NCI-H2081 (cell line): ENCODE measurements around the gene AKAP7.
"Not testable (repeated sequence)": the region's sequence is repeated elsewhere in the genome, so short reads cannot be mapped to it uniquely, and the experiment has no call there.

ENCODE experiments used
- DNase-seq, 2 experiments: peaks; one replicate each; lab custom pipeline; 2025; lab: John Stamatoyannopoulos, UW

The AKAP7 gene

DNA sequence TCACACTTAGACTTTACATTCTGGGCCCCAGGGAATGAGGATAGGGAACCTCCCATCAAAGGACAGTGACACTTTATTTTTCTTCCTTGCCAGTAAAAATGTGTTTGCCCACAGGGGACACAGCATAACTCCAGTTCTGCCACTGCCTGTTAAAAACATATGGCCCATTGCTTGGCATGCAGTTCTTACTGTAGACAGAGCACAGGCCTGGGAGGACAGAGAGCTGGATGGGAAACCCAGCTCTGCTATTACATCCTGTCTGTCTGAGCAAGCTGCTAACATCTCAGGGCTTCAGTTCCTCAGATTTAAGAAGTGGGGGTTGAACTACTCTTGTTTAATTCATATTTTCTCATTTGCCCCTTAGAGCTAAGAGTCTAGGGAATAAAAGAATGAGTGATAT is 120.2 kb downstream of the AKAP7 start:
- DNase-seq: no peak

DNA sequence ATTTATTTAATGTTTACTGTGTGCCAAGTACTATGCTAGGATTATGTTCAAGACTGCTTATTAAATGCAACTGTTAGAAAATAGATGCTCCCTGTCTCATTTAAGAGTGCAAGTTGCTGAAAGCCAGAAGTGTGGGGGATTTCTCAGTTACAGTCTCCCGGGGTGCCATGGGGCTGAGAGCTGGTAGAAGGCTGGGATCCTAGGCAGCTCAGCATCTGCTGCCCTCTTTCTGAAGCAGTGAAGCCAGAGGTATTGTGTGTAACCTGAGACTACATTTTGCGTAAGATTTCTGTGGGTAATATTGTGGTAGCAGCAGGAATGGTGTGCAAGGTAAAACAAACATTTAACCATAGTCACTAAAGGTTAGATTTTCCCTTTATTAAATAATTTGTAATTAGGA is 120.6 kb downstream of the AKAP7 start:
- no peak for DNase-seq

DNA sequence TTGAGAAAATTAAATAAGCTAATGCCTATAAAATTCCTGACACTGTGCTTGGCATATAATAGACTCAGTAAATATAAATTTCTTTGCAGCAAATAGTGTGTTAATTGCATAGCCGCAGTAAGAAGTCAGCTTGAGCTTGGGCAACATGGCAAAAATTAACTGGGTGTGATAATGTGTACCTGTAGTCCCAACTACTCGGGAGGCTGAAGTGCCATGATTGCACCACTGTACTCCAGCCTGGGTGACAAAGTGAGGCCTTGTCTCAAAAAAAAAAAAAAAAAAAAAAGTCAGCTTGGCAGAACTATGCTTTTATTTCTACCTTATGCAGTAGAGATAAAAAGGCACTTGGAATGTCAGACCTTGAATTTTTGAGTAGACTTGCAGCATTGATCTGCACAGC is 121.8 kb downstream of the AKAP7 start:
- DNase-seq: no peak

DNA sequence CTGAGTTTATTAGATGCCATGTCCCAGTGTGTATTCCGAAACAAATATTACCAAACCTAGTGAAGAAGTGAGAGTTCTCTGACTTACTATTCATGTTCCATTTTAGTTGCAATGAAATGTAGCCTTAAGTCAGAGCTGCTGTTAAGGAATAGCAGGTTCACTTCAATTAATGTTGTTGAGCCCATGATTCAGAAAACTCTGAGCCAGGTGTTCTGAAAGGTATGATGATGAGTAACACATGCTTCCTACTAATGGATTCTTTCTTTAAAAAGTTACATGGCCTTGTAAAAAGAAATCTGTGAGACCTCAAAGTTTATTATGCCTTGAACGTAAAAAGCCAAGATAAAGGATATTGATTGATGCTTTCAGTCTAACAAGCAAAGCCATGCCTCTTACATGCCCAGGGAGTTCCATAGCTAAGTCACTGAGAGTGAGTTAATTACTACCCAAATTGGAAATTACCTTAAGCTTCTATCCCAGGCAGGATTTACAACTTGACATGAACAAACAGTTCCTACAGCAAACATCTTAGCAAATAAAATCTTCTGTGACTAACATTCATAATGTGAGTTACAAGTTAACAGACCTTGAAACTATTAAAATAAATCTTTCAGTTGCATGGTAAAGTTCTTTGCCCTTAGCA is 122.9 kb downstream of the AKAP7 start:
- DNase-seq: no peak

DNA sequence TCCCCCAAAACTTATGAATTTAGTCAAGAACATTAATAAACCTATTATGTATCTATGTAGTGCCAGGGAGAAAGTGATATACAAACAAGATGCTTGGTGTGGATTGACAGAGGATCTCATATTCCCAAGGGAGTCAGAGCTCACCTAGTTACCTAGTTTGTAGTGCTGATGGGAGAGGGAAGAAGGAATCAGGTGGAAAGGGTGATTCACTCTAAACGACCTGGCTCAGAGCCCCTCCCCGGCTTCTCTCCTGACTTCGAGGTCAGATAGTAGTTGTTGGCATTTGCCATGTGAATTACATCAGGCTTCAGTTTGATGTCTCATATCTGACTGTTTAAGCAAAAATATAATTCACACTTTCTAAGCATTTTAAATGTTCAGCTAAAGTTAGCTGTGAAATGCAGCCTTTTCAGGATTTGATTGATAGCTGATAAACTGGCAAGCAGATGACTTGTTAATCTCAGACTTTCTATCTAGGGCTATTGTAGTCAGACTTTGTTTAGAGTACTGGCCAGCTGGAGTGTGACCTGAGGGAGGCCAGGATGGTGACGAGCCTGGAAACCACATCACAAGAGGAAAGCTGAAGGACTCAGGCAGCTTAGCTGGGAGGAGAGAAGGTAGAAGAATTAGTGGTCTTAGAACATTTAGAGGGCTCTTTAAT is 123.7 kb downstream of the AKAP7 start:
- no peak for DNase-seq

DNA sequence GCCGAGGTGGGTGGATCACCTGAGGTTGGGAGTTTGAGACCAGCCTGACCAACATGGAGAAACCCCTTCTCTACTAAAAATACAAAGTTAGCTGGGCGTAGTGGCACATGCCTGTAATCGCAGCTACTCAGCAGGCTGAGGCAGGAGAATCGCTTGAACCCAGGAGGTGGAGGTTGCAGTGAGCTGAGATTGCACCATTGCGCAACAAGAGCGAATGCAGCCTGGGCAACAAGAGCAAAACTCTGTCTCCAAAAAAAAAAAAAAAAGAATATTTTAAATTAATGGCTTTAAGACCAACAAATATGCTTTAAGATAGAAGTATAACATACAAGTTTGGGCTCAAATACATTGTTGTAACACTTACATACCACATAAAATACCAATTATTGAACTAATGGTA is 125.7 kb downstream of the AKAP7 start:
- DNase-seq: not testable (repeated sequence)

DNA sequence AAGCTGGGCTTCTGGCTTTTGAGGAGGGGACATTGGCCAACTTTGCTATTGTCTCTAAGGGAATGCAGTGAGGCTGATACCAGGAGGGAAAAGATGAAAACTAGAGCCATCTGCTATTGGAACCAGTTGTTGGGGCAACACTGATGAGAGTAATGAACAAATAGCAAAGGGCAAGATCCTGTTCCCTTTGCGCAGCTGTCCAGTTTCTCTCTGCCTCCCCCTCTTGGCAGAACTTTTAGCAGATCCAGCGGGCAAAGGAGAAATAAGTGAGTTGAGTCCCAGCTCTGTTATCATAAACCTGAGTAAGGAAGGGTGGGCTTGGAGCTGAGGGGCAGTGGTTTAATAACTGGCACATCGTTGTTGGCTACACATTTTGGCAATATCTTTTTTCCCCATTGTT is 126.8 kb downstream of the AKAP7 start:
- no peak for DNase-seq

DNA sequence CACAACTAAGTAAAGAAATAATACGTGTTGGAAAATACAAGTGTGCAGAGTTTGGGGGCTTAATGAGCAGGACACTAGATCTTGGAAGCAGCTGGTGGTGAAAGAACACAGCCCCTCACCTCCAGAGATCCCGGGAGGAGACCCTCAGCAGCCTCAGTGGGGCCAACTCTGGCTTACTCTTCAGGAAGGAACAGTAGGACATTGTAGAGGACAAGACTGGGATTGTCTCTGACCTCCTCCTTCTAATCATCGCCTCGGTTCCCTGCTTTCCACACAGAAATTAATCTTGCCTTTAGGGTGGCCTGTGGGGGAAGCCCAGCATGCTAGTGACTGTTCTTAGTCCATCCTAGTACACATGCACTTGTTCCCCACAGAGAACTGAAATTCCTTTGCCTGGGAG is 130.7 kb downstream of the AKAP7 start:
- DNase-seq: no peak

DNA sequence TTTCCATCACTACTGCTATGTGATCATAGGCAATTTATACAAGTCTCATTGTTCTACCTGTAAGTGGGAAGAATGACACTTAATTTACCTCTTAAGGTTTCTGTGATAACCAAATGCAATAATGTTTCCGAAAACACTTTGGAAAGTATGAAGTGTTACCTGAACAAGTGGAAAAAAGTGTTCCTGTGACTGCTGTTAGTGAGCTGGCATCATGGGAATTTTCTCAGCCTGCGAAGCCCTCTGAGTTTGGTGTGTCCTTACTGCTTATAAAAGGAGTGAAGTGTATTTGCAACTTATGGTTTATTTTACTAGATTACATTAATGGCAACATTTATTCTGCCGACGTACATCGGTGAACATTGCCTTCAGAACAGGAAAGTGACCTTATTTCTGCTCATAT is 133.0 kb downstream of the AKAP7 start:
- DNase-seq: no peak

DNA sequence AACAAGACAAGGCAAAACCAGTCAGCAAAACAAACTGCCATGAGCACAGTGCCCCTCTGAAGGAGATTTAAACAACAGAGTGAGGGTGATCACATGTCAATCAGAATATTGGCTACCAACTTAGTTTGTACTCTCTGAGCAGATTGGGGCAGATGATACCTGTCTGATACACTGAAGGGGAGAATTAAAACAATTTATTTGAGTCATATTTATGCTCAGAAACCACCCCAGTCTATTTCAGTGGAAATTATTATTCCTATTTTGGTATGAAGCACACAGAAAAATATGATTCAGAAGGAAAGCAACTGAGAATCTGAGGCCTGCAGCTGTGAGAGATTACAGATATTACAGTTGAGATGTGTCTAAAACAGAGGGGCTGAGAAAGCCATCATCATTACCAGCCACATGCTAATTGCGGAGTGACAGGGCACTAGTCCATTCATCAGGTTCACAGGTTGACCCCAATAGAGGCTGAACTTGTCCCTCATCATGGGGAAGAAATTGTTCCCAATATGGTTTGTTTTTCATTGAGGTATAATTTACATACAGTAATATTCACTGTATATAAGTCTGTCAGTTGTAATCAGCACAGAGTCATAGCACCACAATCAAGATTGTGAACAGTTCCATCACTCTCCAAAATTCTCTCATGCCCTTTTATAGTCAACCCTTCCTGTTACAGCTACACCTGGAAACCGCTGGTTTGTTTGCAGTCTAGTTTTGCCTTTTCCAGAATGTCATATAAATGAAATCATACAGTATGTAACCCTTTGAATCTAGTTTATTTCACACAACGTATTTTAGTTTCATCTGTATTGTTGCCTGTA is 134.5 kb downstream of the AKAP7 start:
- DNase-seq: no peak

DNA sequence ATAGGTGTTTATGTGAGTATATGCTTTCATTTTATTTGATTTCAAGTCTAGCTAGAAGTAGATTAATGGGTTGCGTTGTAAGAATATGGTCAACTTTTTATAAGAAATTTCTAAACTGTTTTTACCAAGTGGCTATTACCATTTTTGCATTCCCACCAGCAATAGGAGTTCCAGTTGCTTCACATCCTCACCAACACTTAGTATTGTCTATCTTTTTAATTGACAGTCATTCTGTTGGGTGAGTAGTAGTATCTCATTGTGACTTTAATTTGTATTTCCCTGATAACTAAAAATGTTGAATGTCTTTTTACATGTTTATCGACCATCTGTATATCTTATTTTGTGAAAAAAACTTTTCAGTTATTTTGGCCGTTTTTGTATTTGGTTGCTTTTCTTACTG is 135.3 kb downstream of the AKAP7 start:
- no peak for DNase-seq

DNA sequence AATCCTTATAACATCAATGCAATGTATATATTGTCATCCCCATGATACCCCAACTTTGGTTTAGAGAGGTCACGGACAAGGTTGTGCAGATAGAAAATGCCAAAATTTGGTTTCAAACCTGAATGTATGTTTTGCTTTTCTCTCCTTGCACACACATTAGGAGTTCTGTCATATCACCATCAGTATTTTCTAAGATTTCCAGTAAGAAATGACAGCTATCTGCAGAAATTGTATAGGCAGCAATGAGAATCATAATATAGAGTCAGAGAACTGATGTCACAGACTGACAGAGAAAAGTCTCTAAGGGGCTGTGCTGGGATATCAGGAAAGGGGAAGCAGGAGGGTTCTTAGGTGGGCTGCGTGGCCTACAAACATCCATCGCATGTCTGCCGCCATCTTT is 140.0 kb downstream of the AKAP7 start:
- DNase-seq: no peak

DNA sequence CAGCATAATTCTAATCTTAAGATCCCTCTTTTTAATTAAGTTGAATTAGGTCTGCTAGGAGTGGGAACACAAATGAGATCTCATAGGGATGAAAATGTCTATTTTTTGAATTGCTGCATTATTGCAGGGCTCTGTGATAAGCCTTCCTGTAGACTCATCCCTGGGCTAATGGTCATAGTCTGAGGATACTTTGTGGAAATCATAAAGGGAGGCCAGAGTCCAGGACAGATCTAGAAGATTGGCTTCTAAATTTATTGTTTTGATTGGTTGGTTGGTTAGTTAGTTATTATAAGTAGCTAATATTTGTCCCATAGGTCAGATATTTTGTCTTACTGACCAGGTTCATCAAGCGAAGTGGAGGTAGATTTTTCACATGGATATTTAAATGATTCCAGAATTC is 142.3 kb downstream of the AKAP7 start:
- DNase-seq: no peak

DNA sequence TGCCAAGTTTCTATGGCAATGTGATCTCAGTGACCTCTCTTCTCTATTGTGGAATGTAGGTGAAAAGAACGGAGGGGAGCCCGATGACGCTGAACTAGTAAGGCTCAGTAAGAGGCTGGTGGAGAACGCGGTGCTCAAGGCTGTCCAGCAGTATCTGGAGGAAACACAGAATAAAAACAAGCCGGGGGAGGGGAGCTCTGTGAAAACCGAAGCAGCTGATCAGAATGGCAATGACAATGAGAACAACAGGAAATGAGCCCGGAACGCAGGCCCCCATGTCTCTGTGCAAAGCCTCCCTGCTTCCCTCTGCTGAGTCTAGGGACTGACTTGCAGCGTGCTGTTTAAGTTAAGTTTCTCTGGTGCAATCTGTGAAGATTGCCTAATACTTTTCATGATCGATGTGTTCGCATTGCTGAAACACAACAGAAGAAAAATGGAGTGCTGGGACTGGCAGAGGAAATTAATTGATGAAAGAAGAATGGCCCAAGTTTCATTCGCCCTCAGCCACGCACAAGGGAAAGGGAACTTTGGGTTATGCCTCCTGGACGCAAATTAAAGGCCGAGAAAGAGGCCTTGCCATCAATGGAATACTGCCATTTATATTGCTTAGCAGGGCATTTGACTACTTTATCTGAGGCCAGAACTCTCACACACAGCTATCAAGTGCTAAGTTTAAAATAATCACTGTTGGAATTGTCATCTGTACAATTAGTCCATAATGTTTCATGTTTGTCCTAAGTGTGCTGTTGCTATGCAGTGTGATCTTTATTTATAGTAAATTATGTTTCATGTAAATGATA is 146.4 kb downstream of the AKAP7 start:
- DNase-seq: no peak

DNA sequence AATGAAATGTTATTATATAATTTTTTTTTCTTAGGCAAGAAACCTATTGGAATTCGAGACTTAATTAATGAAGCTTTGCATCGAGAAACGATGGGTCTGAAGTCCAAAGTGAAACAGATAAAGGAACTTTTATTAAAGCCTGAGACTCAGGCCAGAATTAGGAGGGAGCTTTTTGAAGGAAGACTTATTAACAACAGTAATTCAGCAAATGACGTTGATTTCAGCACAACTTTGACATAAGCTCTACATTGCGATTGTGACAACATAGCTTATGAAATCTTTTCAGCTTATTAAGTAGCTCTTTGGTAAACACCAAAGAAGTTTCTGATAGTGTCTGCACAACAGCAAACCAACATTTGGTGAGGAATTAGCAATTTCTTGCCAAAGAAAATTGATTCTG is 147.1 kb downstream of the AKAP7 start:
- no peak for DNase-seq

DNA sequence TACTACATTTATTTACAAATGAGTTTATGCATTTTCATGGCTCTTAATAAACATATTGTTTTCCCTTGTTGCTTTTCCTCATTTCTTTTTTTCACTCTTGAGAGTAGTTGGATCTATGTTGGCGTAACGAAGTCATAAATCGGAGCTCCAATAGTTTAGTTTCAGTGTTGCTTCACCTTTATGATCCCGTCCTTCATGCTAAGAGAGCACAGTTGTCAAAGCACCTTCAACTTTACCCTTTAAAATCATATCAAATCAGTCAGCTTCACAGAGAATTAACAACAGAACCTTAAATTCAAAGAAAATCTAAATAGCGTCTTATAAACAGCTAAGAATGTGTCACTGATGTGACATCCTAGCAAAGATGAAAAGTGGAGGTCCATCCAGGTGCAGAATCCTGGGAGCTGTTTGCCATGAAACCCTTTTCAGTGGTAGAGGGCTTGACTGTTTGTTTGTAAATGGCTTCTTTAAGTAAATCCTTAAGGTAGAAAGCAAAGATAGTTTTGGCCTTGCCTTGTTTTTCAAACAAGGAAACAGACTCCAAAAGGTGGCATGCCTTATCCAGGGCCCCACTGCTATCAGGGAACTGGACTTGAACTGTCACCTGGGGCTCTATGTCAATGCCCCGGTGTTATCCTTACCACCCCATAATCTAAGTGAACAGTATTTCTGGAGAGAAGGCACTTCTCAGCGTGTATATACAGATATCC is 148.4 kb downstream of the AKAP7 start:
- no peak for DNase-seq

DNA sequence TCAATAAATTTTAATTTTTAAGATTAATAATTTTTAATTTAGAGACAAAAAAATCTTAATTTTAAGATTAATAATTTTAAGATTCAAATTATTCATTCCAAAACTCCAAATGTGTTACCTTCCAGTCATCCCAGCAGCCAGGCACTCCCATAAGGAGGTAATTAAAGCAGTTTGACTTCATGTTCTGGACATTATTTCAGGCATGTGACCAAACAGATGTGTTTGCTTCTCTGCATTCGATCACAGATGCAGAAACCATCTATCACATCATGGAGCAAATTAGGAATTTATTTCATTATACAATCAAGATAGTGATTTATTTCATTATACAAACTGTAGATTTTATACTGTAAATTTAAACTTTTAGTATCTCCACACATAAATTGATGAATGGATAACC is 150.3 kb downstream of the AKAP7 start:
- no peak for DNase-seq

DNA sequence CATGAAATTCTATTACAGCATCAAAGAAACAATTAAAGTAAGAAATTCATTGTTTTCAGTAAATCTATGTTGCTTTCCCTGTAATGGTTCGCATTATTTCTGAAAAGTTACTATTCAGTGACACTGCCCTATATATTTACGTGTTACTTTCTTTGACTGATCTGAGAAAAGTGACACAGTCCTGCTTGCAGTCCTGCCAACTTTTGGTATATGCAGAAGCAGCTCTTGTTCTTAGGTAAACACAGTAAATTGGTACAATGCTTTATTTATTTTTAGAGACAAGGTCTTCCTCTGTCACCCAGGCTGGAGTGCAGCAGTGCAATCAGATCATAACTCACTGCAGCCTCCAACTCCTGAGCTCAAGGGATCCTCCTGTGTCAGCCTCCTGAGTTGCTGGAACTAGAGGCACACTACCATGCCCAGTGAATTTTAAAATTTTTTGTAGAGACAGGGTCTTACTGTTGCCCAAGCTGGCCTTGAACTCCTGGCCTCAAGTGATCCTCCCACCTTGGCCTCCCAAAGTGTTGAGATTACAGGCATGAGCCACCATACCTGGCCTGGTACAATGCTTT is 151.3 kb downstream of the AKAP7 start:
- no peak for DNase-seq

DNA sequence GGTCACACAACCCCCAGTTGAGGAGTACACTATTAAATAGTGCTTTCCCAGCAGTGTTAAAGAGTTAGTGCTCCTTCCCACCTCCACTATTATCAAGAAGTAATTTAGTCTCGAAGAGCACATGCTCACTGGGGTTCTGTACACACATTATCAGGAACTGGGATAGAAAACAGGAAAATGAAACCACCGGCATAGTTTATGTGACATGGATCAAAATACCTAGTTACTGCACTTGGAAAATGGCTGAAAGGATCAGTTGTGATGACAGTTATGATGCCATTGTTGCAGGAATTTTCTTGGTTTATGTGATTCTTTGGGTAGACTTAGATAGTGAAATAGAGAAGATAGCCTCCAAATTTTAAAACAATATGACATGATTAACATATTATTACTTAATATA is 152.9 kb downstream of the AKAP7 start:
- no peak for DNase-seq

DNA sequence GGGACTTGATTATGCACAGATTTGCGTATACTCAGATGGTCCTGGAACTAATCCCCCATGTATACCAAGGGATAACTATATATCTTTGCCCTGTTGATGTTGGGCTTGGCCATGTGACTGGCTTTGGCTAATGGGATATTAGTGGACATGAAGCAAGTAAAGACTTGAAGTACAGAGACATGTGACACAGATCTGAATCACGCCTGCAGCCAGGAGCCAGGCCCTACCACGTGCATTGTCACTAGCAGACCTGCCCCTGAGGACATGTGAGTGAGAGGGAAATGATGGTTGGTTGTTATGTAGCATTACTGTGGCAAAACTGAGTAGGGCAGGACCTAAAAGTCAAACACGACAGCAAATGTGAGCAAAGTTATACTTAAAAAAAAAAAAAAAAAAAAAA is 155.7 kb downstream of the AKAP7 start:
- DNase-seq: no peak

DNA sequence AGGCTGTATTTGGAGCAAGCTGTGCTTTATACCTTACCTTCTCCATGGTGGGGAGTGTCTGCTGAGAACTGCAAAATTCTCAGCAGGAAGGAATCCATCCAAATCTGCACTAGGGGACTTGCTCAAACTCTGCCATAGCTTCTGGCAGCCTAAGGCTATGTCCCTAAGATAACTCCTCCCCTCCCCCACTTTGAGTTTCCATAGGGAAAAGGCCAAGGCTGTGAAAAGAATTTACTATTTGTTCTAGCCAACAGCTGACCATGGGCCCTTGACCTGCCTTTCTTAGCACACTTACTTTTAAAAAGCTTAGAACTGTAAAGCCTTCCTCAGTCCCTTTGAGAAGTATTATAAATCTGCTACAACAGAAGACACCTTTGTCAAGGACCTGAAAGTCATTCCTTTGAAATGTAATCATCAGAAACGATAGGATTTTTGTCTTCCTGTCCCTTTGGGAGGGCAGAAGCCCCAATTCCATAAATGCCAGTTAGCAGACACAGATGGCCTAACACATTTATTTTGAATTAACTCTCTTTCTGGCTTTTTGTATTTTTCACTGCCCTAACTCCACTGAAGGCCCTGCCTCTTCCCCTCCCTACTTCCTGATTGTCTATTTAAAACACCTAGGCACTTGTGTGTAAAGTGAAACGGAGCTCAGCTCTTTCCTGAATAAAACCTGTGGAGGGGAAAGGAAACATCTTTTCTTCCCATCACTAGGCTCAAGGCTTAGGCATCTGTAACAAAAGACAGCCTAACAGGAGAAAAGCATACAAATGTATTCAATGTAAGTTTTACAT is 157.1 kb downstream of the AKAP7 start:
- no peak for DNase-seq
